ENCODE measurements around the gene SNRNP25.
"Not testable (repeated sequence)": the region's sequence is repeated elsewhere in the genome, so short reads cannot be mapped to it uniquely, and the experiment has no call there.

The SNRNP25 gene

DNA sequence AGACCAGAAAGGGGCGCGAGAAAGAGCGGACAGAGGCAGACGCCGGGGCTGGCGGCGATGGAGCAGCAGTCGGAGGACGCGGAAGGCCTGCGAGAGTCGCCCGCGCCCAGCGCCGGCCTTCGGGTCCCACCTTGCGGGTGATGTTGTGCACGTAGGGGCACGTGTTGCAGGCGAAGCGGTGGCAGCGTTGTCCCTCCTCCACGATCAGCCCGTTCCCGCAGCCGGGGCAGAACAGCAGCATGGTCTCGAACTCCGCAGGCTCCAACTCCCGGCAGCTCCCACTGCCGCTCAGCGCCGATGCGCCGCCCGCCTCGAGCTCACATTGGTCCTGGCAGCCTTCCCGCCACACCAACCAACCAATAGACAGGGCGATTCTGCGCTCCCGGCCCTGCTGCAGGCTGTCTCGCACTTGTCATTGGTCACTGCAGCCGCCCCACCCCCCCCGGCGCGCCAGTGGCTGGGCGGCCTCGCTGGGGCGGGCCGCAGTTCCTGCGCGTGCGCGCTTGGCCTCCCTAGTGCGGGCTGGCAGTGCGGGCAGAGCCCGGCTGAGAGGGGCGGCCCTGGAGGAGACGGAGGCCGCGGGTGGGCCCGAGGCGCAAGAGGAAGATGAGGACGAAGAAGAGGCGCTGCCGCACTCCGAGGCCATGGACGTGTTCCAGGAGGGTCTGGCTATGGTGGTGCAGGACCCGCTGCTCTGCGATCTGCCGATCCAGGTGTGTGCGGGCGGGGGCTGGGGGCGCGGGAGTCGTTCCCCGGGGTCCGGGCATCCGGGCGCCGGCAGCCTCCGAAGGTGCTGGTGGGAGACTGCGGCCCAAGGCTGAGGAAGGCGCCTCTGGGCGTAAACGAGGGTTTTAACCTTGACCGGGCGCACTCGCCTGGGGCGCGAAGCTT lies at the start of gene SNRNP25, which contains the start of gene POLR3K:
SNRNP25 (plus strand) TSS at position 483 of the 891 bp plus-strand sequence; CDS start at position 672, 189 bp downstream.
POLR3K (minus strand) TSS at position 263 of the 891 bp plus-strand sequence; CDS start at position 241, 22 bp downstream.
- DNase-seq (ENCODE audit: low read depth in 2 of 2), result peak; percentile 97 to 99

DNA sequence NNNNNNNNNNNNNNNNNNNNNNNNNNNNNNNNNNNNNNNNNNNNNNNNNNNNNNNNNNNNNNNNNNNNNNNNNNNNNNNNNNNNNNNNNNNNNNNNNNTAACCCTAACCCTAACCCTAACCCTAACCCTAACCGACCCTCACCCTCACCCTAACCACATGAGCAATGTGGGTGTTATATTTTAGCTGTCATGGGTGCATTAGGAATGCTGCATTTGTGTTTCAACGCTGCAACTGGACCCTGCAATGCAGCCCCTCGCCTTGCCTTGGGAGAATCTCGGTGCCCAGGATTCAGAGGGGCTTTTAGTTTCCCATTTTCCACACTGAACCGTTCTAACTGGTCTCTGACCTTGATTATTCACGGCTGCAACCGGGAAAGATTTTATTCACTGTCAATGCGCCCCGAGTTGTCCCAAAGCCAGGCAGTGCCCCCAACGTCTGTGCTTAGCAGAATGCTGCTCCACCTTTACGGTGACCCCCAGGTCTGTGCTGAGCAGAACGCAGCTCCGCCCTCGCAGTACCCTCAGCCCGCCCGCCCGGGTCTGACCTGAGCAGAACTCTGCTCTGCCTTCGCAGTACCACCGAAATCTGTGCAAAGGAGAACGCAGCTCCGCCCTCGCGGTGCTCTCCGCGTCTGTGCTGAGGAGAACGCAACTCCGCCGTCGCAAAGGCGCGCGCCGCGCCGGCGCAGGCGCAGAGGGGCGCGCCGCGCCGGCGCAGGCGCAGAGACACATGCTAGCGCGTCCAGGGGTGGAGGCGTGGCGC lies 43.5 kb upstream of the SNRNP25 start:
- DNase-seq (ENCODE audit: low read depth in 2 of 2), result peak in 1 of 2 donors; percentile 11

DNA sequence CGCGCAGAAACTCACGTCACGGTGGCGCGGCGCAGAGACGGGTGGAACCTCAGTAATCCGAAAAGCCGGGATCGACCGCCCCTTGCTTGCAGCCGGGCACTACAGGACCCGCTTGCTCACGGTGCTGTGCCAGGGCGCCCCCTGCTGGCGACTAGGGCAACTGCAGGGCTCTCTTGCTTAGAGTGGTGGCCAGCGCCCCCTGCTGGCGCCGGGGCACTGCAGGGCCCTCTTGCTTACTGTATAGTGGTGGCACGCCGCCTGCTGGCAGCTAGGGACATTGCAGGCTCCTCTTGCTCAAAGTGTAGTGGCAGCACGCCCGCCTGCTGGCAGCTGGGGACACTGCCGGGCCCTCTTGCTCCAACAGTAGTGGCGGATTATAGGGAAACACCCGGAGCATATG lies 42.9 kb upstream of the SNRNP25 start:
- peak; percentile 76 to 90 for DNase-seq (ENCODE audit: low read depth in 2 of 2)

DNA sequence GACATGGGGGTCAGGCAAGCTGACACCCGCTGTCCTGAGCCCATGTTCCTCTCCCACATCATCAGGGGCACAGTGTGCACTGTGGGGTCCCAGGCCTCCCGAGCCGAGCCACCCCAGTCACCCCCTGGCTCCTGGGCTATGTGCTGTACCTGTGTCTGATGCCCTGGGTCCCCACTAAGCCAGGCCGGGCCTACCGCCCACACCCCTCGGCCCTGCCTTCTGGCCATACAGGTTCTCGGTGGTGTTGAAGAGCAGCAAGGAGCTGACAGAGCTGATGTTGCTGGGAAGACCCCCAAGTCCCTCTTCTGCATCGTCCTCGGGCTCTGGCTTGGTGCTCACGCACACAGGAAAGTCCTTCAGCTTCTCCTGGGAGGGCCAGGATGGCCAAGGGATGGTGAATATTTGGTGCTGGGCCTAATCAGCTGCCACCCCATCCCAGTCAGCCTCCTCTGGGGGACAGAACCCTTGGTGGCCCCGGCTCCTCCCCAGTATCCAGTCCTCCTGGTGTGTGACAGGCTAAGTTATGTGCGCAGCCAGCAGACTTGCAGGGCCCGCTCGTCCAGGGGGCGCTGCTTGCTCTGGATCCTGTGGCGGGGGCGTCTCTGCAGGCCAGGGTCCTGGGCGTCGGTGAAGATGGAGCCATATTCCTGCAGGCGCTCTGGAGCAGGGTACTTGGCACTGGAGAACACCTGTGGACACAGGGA lies 36.4 kb upstream of the SNRNP25 start:
- DNase-seq (ENCODE audit: low read depth in 2 of 2), result not testable (repeated sequence)

DNA sequence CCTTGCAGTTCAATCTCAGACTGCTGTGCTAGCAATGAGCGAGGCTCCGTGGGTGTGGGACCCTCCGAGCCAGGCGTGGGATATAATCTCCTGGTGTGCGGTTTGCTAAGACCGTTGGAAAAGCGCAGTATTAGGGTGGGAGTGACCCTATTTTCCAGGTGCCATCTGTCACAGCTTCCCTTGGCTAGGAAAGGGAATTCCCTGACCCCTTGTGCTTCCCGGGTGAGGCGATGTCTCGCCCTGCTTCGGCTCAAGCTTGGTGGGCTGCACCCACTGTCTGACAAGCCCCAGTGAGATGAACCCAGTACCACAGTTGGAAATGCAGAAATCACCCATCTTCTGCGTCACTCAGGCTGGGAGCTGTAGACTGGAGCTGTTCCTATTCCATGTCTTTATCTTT lies 32.7 kb upstream of the SNRNP25 start:
- not testable (repeated sequence) for DNase-seq (ENCODE audit: low read depth in 2 of 2)

DNA sequence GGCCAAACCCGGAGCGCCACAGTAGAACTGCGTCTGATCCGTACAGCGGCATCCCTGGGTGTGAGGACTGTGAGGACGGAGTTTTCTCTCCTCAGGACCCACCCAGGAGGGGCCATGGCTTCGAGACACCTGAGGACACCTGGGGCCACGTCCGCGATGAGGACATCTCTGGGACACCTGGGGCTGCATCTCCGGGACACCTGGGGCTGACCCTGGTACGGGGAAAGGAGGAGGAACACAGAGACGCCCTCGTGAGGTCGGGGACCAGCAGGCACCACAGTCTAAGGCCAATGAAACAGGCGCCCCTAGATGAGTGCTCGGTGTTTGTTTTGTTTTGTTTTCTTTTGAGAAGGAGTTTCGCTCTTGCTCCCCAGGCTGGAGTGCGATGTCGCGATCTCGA lies 29.5 kb upstream of the SNRNP25 start:
- DNase-seq (ENCODE audit: low read depth in 2 of 2), result not testable (repeated sequence)

DNA sequence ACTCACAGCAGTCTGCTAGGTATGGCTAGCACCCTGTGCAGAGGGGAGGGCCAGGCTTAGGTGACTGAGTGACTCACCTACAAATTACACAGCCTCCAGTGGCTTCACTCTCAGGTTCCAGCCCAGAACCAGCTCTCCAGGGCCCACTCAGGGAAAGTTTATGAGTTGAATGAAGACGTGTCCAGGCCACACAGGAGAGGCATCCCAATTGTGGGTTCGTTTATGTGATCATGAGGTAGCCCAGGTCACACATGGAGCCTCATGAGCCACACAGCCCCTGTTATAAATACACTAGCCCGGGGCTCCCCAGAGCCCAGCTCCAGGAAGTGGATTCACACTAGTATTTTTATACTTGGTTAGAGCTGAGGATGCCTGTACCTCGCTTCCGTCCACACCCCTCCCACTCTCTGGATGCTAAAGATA lies 27.7 kb upstream of the SNRNP25 start:
- DNase-seq (ENCODE audit: low read depth in 2 of 2), result not testable (repeated sequence)

DNA sequence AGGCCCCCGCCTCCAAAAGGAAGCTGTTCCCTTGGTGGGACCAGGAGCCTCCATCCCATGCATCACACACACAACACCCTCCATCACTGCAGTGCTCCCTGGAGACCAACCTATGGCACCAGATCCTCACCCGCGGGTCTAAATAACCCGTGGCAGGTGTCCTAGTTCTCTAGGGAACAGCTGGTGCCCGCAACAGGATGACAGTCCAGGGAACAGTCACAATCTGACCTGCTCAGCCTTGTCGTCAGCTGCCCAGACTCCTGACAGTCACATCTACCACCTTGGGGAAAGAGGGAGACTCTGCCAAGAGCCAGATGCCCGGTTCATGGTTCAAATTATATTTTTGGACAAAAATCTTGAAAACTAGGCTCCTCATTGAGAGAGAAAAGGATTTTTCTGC lies 23.0 kb upstream of the SNRNP25 start:
- DNase-seq (ENCODE audit: low read depth in 2 of 2), result not testable (repeated sequence)

DNA sequence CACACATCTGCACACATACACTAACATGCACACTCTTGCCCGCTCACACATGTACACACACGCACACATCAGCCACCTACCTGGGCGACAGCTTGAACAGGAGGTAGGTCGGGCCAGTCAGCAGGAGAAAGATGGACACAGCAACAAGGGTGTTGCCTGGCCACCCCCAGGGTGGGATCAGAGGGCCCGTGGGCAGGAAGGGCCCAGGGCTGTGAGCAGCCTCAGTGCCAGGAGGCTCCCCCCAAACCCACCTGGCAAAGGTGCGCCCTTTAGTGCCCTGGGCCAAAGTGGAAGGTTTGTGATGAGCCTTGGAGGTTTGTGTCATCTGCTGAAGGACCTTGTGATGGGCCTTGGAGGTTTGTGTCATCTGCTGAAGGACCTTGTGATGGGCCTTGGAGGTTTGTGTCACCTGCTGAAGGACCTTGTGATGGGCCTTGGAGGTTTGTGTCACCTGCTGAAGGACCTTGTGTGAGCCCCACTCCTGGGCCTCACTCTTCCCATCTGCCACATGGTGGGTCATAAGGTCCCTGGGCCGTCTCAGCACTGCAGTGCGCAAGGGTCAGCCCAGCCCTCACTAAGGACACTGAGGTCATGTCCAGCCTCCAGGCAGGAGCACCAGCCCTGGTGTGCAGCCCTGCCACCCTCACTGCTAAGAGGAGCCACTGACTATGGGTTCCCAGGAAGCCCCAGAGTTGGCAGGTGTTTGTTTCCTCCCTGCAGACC lies 20.3 kb upstream of the SNRNP25 start:
- DNase-seq (ENCODE audit: low read depth in 2 of 2), result not testable (repeated sequence)

DNA sequence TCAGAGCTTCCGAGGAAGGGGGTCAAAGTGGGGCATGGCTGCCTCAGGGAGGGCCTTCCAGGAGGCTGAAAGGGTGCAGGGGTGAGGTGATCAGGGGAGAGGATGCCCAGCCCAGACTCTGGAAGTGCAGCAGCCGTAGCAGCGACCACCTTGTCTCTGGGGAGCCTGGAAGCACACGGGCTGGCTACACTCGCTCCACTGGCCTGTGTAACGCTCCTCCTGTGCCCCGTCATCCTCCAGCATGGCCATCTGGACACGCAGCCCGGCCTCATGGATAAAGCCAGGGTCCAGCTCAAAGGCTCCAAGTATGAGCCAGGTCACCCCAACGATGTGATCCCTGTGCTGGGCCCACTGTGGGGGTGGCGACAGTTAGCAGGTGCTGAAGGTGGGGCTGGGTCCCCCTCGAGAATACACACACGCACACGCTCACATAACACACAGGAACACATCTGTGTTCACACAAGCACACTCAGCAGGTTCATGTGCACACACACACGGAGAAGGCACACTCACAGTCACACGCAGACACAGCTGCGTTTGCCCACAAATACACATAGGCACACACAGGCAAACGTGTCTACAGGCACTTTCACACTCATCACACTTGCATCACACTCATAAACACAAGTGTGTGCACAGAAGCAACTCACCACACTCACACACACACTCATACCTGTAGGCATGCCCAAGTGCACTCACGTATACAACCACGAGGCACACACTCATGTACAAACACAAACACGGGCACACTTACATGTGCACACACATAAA lies 19.6 kb upstream of the SNRNP25 start:
- no peak for DNase-seq (ENCODE audit: low read depth in 2 of 2)

DNA sequence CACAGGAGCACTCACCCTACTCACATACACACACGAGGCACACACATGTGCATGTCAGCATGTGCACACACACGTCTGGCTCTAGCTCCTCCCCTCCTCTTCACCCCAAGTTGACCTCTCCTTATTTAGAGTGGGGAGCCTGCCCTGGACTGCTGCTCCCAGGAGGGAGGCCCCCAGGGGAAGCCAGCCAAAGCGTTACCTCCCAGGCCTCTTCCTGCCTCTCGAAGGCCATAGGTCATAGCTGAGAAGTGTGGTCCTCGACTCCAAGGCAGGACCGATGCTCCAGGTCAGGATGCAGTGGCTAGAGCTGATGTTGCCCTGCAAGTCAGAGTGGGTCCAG lies 19.0 kb upstream of the SNRNP25 start:
- no peak for DNase-seq (ENCODE audit: low read depth in 2 of 2)

DNA sequence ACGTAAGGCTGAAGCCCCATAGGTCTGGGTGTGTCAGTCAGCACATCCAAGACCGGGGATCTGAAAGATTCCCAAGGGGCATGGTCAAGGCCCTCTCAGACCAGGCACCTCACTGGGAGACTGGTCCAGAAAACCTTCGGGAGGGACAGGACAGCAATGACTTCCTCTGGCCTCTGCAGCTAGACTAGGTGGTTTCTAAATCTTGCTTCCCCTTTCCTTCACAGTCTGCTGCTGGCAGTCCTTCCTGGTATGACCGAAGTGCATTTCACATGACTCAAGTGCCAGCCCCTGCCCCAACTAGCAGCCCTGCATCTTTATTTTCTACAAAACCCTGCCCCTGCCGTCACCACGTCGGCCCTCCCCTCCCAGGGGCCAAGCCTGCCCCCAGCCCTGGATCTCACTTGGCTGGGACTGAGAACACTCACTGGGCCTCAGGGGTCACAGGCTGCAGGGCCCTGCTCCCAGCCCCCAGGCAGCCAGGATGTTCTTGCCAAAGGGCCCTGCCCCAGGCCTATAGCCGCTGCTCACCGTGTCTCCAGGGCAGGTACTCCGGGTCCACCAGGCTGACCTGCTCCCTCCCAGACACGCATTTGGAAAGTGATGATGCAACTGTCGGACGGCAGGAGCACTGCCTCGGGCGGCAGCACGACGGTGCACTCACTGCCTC lies 18.5 kb upstream of the SNRNP25 start:
- no peak for DNase-seq (ENCODE audit: low read depth in 2 of 2)

DNA sequence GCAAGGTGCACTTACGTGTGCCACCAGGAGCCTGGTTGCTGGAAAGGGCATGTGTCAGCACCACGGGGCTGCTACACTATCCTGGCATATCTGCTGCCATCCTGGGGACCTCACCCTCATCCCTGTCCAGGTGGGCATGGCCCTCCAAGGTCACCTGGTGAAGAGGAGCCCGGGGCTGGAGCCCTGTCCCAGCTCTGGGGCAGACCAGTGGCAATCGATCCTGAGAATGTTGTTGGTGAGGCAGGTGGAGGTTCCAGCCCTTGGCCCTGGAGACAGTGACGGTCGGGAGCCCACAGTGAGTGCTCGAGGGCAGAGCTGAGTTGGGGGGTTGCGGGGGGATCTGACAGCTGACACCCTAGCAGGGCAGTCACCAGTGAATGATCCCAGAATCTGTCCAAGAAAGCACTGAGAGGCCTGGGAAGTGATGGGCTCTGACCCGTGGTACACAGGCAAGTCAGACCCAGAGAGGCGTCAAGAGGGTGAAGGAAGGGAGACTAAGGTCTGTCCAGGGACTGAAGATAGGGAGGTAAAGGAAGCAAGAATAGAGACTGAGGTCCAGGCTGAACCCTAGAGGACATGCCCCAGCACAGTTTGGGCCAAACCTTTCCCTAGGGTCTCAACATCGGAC lies 17.8 kb upstream of the SNRNP25 start:
- DNase-seq (ENCODE audit: low read depth in 2 of 2), result no peak

DNA sequence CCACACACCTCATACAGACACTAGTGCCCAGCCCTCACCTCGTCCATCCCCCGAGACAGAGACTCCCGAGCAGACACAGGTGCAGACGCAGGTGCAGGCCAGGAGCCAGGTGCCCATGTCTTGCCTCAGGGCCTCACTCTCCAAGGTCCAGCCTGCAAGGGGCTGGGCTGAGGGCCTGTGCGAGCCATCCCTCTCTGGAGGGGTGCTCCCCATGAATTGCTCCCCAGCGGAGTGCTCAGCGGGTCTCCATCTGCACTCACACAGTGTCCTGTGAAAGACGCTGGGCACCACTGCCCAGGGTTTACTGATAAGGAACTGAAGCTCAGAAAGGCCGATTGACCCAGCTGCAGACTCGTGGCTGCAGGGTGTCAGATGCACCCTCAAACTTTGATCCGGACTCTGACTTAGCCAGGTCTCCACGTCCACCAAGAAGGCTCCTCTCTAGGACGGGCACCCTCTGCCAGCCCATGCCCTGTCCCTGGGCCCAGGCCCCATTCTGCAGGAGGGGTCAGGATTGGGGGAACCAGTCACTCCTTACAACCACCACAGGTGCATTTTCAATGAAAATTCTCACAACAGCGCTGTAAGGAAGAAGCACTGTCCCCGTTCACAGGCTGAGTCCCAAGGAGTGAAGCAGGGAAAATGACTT lies 17.2 kb upstream of the SNRNP25 start:
- DNase-seq (ENCODE audit: low read depth in 2 of 2), result no peak

DNA sequence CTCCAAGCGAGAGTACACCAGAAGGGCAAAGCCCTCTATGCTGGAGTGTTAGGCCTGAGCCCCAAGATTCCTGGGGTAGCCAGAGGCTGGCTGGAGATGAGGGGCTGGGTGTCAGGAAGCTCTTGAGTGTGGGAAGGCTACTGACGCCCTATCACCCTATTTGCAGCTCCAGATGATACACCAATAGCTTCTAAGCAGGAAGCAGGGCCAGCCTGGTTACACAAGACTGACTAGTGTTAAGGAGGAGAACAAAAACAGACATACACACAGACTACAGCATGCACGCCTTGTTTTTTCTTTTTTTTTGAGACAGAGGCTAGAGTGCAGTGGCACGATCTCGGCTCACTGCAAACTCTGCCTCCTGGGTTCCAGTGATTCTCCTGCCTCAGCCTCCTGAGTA lies 16.1 kb upstream of the SNRNP25 start:
- DNase-seq (ENCODE audit: low read depth in 2 of 2), result no peak

DNA sequence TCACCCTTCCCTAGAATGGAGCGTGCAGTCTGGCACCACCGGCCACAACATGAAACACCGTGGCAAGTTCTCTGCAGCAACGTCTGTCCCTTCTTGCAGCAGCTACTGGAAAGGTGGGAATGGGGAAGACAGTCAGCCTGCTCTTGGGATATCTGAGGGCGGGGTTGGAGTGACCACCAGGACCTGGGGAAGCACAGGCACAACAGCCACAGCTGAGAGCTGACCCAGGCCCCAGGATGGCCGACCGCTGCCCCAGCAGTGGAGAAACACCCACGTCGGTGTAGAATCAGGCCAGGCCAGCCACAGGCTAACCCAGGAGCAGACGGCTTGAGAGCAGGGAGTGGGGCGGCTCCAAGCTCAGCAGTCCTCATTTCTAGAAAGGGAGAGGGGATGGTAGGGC lies 15.4 kb upstream of the SNRNP25 start:
- DNase-seq (ENCODE audit: low read depth in 2 of 2), result not testable (repeated sequence)

DNA sequence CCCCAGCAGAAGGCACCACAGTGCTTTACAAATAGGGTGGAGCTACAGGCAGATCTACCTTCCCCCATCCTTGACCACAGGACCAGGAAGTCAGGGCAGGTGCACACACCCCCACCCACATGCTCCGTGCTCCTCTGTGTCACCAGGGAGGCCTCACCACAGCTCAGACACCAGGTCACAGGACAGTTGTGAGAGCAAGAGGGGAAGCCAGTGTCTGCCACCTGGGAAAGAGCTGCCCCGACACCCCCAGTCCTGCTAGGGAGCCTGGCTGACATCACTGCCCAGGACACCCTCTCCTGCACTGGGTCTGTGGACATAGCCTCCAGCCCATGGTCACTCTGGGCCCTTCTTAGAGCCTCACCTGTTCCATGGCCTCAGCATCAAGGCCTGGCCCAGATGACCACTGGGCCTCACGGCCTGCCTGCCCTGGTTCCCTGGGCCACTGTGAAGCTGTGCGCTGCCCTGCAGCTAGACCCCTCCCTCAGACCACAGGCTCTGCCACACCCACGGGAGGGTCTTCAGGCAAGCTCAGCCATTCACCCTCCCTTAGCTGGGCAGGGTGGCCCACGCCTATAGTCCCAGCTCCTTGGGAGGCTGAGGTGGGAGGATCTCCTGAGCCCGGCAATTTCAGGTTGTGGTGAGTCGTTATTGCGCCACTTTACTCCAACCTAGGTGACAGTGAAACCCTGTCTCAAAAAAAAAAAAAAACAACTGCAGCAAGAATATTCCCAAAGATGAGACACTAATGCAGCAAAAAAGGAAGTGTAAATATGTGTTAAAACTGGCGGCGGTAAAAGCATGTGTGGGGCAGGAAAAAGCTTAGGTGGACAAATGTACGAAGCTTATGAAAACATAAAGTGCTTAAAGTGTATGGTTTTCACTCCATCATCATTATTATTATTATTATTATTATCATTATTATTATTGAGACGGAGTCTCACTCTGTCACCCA lies 14.4 kb upstream of the SNRNP25 start:
- DNase-seq (ENCODE audit: low read depth in 2 of 2), result peak; percentile 10 to 41
